Prostate gland (tissue), 2 donors: Measurements from ENCODE around the gene ALG14. TPM values are rescaled to one million over a fixed set of nuclear protein-coding genes. Genes with fewer than 3 reads are reported as not detected.

Experiments
- DNase-seq: peaks from one replicate; pipeline ENCODE4 v3.0.0-alpha.2; 2019; ENCODE audit warnings: low spot score
- H3K27ac ChIP-seq, 2 donors: fragments of 200-600 bp; sonication (generic); 2 replicates each; pipeline ENCODE4 v1.5.1; 2017 to 2019
- H3K27me3 ChIP-seq: fragments of 200-600 bp; sonication (generic); replicated peaks from 2 replicates; pipeline ENCODE4 v1.5.1; 2019; ENCODE audit not compliant: insufficient read depth
- H3K36me3 ChIP-seq, 2 donors: fragments of 200-600 bp; sonication (generic); 1 replicate in 1 of 2; 2 replicates in 1 of 2; pipeline versions ENCODE4 v1.5.1 to v1.8.1; 2017 to 2019
- H3K4me1 ChIP-seq: fragments of 200-600 bp; sonication (generic); replicated peaks from 2 replicates; pipeline ENCODE4 v1.5.1; 2019
- H3K4me3 ChIP-seq, 2 donors: fragments of 200-600 bp; sonication (generic); 2 replicates each; pipeline ENCODE4 v1.5.1; 2017 to 2019
- H3K9me3 ChIP-seq: fragments of 200-600 bp; sonication (generic); 2 replicates; pipeline ENCODE4 v1.5.1; 2017
- POLR2A ChIP-seq: fragments of 450-650 bp; IDR thresholded peaks from one replicate; pipeline ENCODE4 v1.6.1; 2016; ENCODE audit warnings: antibody characterized with exemption, mild to moderate bottlenecking
- POLR2AphosphoS5 ChIP-seq: sonication (generic); formaldehyde crosslinking; IDR thresholded peaks from one replicate; pipeline ENCODE4 v1.6.1; 2017; ENCODE audit warnings: antibody characterized with exemption
- WGBS: methylation state at CpG from one replicate; pipeline ENCODE4 v1.1.5; 2018; 5-methylcytosine and 5-hydroxymethylcytosine counted together
- intact Hi-C: fragments of 100-400 bp; cut with DNase I; formaldehyde crosslinking; loops from one replicate; pipeline ENCODE4 v1.14.2; 2022
- total RNA-seq, 2 donors: library from RNA; depleted of rRNA; stranded (reverse); fragments of >200 nt; gene quantifications; one replicate each; pipeline ENCODE4 v1.1.0, GENCODE V29; 2016
- TF ChIP-seq, protein P1 (sequence below), 4 experiments: fragments of 200-600 bp in 2 of 4; fragments of 450-650 bp in 2 of 4; sonication (generic) in 2 of 4; IDR thresholded peaks; 1 replicate in 3 of 4; 2 replicates in 1 of 4; pipeline ENCODE4 v1.5.1; 2016 to 2019; ENCODE audit warnings: antibody characterized with exemption in 4 of 4, mild to moderate bottlenecking in 2 of 4, moderate library complexity in 2 of 4

ALG14 gene
- total RNA-seq, 2 donors from 2014 or later: 2.0 to 2.3 TPM

DNA sequence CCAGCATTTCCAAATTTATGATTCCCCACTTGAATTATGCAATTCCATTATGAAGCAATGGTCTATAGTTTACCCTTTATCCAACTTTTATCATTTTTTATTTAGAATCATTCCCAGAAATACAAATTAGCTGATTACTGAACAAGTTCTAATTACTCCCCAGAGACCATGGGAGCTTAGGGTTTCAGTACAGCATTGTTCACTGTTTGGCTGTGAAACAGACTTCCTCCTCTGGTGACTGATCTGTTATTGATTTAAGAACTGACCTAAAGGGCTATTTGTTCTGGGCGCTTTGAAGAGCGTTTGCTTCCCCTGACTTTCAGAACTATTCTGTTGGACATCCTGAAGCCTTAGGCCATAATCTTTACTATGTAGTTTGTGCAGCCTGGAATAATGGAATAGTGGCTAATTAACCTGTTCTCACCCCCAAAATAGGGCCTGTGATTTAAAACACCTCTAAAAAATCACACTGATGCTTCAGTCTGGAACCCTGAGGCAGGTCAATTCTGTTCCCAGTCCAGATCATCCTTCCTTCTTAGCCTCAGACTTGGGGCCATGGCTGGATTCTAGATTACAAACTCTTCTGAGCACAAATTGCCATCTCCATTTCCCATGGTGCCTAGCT, 58.7 kb downstream of the ALG14 start:
- Histone ChIP-seq H3K9me3 (no peaks in the 10 kb centered on the region), H3K4me3 (no peak overlapping the region), H3K36me3 (no peaks in the 10 kb centered on the region), H3K27ac (peak overlapping the region in 1 of 2 donors; percentile 49), H3K4me1 (no peaks in the 10 kb centered on the region), H3K27me3 (no peaks in the 10 kb centered on the region)
- 19% methylated on average over 2 of the region's 2 CpGs for WGBS
- no peak for DNase-seq
- intact Hi-C loops: no loop called here
- TF ChIP-seq POLR2AphosphoS5: no peak
- TF ChIP-seq, protein P1, sequence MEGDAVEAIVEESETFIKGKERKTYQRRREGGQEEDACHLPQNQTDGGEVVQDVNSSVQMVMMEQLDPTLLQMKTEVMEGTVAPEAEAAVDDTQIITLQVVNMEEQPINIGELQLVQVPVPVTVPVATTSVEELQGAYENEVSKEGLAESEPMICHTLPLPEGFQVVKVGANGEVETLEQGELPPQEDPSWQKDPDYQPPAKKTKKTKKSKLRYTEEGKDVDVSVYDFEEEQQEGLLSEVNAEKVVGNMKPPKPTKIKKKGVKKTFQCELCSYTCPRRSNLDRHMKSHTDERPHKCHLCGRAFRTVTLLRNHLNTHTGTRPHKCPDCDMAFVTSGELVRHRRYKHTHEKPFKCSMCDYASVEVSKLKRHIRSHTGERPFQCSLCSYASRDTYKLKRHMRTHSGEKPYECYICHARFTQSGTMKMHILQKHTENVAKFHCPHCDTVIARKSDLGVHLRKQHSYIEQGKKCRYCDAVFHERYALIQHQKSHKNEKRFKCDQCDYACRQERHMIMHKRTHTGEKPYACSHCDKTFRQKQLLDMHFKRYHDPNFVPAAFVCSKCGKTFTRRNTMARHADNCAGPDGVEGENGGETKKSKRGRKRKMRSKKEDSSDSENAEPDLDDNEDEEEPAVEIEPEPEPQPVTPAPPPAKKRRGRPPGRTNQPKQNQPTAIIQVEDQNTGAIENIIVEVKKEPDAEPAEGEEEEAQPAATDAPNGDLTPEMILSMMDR (IDR thresholded peaks at IDR 0.05): no peak
- TF ChIP-seq POLR2A: no peak

DNA sequence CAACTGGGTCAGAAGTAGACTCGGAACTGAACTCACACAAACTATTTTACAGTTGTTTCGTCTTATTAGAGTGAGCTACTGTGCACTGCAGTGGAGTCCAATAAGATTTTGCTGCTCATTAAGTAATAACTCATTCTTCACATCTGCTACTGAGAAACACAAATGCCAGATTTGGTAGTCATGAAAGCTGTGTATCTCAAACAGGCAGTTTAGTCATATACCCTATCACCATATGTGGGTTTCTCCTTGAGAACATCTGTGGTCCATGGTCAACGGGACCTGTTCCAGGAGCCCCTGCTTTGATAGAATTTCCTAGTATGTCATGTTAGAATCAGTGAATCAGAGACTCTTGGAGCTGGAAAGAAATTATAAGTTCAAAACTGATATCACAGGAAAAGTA, 60.4 kb downstream of the ALG14 start:
- Histone ChIP-seq H3K27ac (no peak overlapping the region), H3K4me1 (no peaks in the 10 kb centered on the region), H3K27me3 (no peaks in the 10 kb centered on the region), H3K4me3 (no peak overlapping the region), H3K9me3 (no peaks in the 10 kb centered on the region), H3K36me3 (no peaks in the 10 kb centered on the region)
- intact Hi-C loops: no loop called here
- WGBS: 93% methylated on average over 3 of the region's 3 CpGs
- DNase-seq: no peak
- TF ChIP-seq, protein P1 (IDR thresholded peaks at IDR 0.05): no peak
- no peak for TF ChIP-seq POLR2A
- TF ChIP-seq POLR2AphosphoS5: no peak

DNA sequence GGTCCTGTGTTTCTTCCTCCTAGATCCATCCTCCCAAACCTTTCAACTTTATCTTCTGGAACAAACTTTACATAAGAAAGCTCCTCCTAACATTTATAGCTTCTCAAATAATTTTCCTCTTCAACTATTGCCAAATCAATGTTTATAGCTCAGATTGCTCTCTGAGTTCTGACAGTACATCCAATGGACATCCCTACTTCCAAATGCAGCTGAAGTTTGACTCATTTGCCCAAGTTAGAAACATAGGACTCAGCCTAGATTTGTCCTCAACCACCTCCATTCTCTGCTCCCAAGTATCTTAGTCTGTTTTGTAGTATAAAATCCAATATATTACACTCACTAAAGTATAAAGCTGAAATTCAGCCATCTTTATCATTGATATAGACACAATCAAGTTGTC, 62.6 kb downstream of the ALG14 start:
- no peak for DNase-seq
- Histone ChIP-seq H3K27ac (no peak overlapping the region), H3K4me1 (no peaks in the 10 kb centered on the region), H3K36me3 (no peaks in the 10 kb centered on the region), H3K27me3 (no peaks in the 10 kb centered on the region), H3K9me3 (no peaks in the 10 kb centered on the region), H3K4me3 (no peak overlapping the region)
- intact Hi-C loops: no loop called here
- TF ChIP-seq, protein P1 (IDR thresholded peaks at IDR 0.05): no peak
- TF ChIP-seq POLR2A (no peak), POLR2AphosphoS5 (no peak)

DNA sequence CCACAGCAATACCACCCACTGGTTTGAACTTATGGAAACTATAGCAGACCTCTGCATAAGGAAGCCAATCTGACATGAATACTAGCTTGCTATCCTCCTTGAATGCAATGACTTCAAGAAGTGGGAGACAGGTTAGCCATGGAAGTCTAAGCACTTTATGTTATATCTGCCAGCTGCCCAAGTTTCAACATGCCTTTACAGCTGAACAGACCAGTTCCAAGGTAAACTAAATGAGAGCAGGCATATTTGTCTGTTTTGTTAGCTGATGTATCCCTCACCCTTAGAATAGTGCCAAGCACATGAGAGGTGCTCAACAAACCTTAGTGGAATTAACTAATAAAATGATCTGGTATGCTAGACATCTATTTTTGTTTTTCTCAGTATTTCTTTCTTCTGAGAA, 65.1 kb downstream of the ALG14 start:
- peak; percentile 88 for DNase-seq
- peak; percentile 92 for TF ChIP-seq POLR2AphosphoS5
- TF ChIP-seq, protein P1 (IDR thresholded peaks at IDR 0.05): no peak
- Histone ChIP-seq H3K27ac (no peak overlapping the region), H3K4me1 (no peaks in the 10 kb centered on the region), H3K36me3 (no peaks in the 10 kb centered on the region), H3K27me3 (no peaks in the 10 kb centered on the region), H3K4me3 (no peak overlapping the region), H3K9me3 (no peaks in the 10 kb centered on the region)
- intact Hi-C loops: no loop called here

DNA sequence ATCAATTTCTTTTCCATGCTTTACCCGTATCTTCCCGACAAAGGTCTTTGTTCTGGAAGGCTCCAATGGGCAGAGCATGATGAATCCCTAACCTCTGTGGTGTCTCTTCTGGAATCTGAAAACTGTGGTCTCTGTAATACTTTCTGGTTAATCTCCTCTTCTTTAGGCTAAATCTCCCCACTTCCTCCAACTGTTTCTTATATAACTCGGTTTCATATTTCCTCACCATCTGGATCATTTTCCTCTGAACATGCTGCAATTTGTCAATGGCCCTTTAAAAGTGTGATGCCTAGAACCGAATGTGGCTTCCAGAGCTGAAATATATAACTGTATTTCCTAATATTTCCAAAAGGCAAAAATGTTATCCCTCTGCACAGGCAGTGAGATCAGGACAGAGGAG, 66.1 kb downstream of the ALG14 start:
- H3K4me3 ChIP-seq: no peak overlapping the region
- DNase-seq: no peak
- no peaks in the 10 kb centered on the region for H3K9me3 ChIP-seq
- intact Hi-C loops: no loop called here
- H3K4me1 ChIP-seq: no peaks in the 10 kb centered on the region
- WGBS: 66% methylated on average over 4 of the region's 4 CpGs
- no peak overlapping the region for H3K27ac ChIP-seq
- no peaks in the 10 kb centered on the region for H3K27me3 ChIP-seq
- TF ChIP-seq, protein P1 (IDR thresholded peaks at IDR 0.05): no peak
- TF ChIP-seq POLR2AphosphoS5: no peak
- no peak for TF ChIP-seq POLR2A
- no peaks in the 10 kb centered on the region for H3K36me3 ChIP-seq
